Astrocyte of the cerebellum (primary cell): ENCODE results near the gene PCSK6.

Experiments used
- DNase-seq: peaks from one replicate; pipeline ENCODE4 v3.0.0-alpha.2; 2011; ENCODE audit warnings: low read depth
- H3K4me3 ChIP-seq: 2 replicates; pipeline ENCODE4 v1.5.1; 2011; ENCODE audit warnings: mild to moderate bottlenecking, low read depth, low read length, moderate library complexity
- CTCF ChIP-seq: IDR thresholded peaks from 2 replicates; pipeline ENCODE4 v1.5.1; 2012; ENCODE audit warnings: low read length, low read depth, moderate library complexity, mild to moderate bottlenecking; ENCODE audit errors: missing control alignments
- in situ Hi-C: cut with HindIII; loops from 2 replicates; pipeline ENCODE4 v1.10.0; 2017; ENCODE audit warnings: low sequenced_read_pairs

Gene PCSK6

GRCh38 chr15:101373577-101373976 lies 115.9 kb downstream of the PCSK6 start:
- no peak overlapping the region for H3K4me3 ChIP-seq
- in situ Hi-C loops, result no loop called here
- no peak for DNase-seq
- no peak for TF ChIP-seq CTCF

GRCh38 chr15:101372960-101373525 lies 116.5 kb downstream of the PCSK6 start:
- in situ Hi-C loops, result no loop called here
- TF ChIP-seq CTCF, result no peak
- DNase-seq, result no peak
- H3K4me3 ChIP-seq, result no peak overlapping the region

- no peak overlapping the region for H3K4me3 ChIP-seq
- in situ Hi-C loops, result no loop called here
- DNase-seq, result no peak
- no peak for TF ChIP-seq CTCF
These were observed 117.3 kb downstream of the PCSK6 start for GRCh38 chr15:101372149-101372577.

- TF ChIP-seq CTCF, result no peak
- no peak for DNase-seq
- H3K4me3 ChIP-seq, result no peak overlapping the region
- in situ Hi-C loops, result no loop called here
These were observed 118.0 kb downstream of the PCSK6 start for GRCh38 chr15:101371519-101371918.

- H3K4me3 ChIP-seq, result no peak overlapping the region
- no peak for DNase-seq
- in situ Hi-C loops, result no loop called here
- TF ChIP-seq CTCF, result no peak
These were observed 118.4 kb downstream of the PCSK6 start for GRCh38 chr15:101371081-101371480.

- DNase-seq, result no peak
- TF ChIP-seq CTCF, result no peak
- H3K4me3 ChIP-seq, result no peak overlapping the region
- in situ Hi-C loops, result no loop called here
These were observed 119.0 kb downstream of the PCSK6 start for GRCh38 chr15:101370330-101371024.
